SK-N-SH (cell line): ENCODE results near the gene SHROOM3. TPM values are rescaled to one million over a fixed set of nuclear protein-coding genes. Genes with fewer than 3 reads are reported as not detected.

Experiments
- CTCF ChIA-PET: fragments of 300-600, 350-600 bp; formaldehyde crosslinking; extraction: SDS; loops from one replicate; lab custom pipeline; 2021; lab: Yijun Ruan, JAX
- POLR2A ChIA-PET: fragments of 350-600 bp; sonication (Branson Sonifier 250); formaldehyde crosslinking; extraction: SDS; loops from one replicate; lab custom pipeline; 2020; ENCODE audit warnings: antibody characterized with exemption, inconsistent platforms; lab: Yijun Ruan, JAX
- DNase-seq: peaks from one replicate; pipeline ENCODE4 v3.0.0; 2012
- H2AFZ ChIP-seq: fragments of 200-600 bp; sonication (generic); 2 replicates; pipeline ENCODE4 v1.8.1; 2016; ENCODE audit warnings: antibody characterized with exemption, mild to moderate bottlenecking, low read depth
- H3F3A ChIP-seq: fragments of 200-600 bp; sonication (generic); replicated peaks from 2 replicates; pipeline ENCODE3; 2016; ENCODE audit warnings: antibody characterized with exemption, mild to moderate bottlenecking; ENCODE audit not compliant: insufficient read depth
- H3K27ac ChIP-seq, 2 experiments: fragments of 200-500 bp in 1 of 2; fragments of 200-600 bp in 1 of 2; sonication (Bioruptor generic) in 1 of 2; sonication (generic), shearing (Covaris generic) in 1 of 2; 2 replicates each; pipeline versions ENCODE4 v1.5.1 to v1.6.1; 2014 to 2016; ENCODE audit warnings: low read depth in 2 of 2, inconsistent platforms in 1 of 2, low read length in 1 of 2, mild to moderate bottlenecking in 1 of 2, mixed read lengths in 1 of 2
- H3K27me3 ChIP-seq: fragments of 200-600 bp; sonication (generic), shearing (Covaris generic); 2 replicates; pipeline ENCODE4 v1.6.1; 2016; ENCODE audit warnings: mixed run types; ENCODE audit not compliant: insufficient read depth
- H3K36me3 ChIP-seq, 2 experiments: fragments of 200-500 bp in 1 of 2; fragments of 200-600 bp in 1 of 2; sonication (Bioruptor generic) in 1 of 2; sonication (generic) in 1 of 2; replicated peaks in 1 of 2; 2 replicates each; pipeline versions ENCODE3 to v1.5.1; 2014 to 2016; ENCODE audit warnings: low read length in 1 of 2, mild to moderate bottlenecking in 1 of 2; ENCODE audit not compliant: insufficient read depth in 2 of 2, control insufficient read depth in 1 of 2
- H3K4me1 ChIP-seq, 2 experiments: fragments of 200-500 bp in 1 of 2; fragments of 200-600 bp in 1 of 2; sonication (Bioruptor generic) in 1 of 2; sonication (generic), shearing (Covaris generic) in 1 of 2; 2 replicates each; pipeline versions ENCODE4 v1.5.1 to v1.6.1; 2014 to 2016; ENCODE audit warnings: low read depth in 1 of 2, low read length in 1 of 2, mixed run types in 1 of 2; ENCODE audit not compliant: insufficient read depth in 2 of 2, control insufficient read depth in 1 of 2
- H3K4me2 ChIP-seq: fragments of 200-600 bp; sonication (generic), shearing (Covaris generic); 2 replicates; pipeline ENCODE4 v1.6.1; 2017; ENCODE audit warnings: mixed run types
- H3K4me3 ChIP-seq, 2 experiments: fragments of 200-500 bp in 1 of 2; fragments of 200-600 bp in 1 of 2; sonication (Bioruptor generic) in 1 of 2; sonication (generic), shearing (Covaris generic) in 1 of 2; 2 replicates each; pipeline versions ENCODE4 v1.5.1 to v1.8.1; 2014 to 2016; ENCODE audit warnings: low read depth in 2 of 2, inconsistent platforms in 1 of 2, low read length in 1 of 2, mild to moderate bottlenecking in 1 of 2, mixed read lengths in 1 of 2, moderate library complexity in 1 of 2
- H3K79me2 ChIP-seq: fragments of 200-600 bp; sonication (generic); 2 replicates; pipeline ENCODE4 v1.8.1; 2017; ENCODE audit warnings: mild to moderate bottlenecking; ENCODE audit not compliant: insufficient read depth
- H3K9ac ChIP-seq: fragments of 200-600 bp; sonication (generic); 2 replicates; pipeline ENCODE4 v1.6.1; 2017; ENCODE audit warnings: mixed run types
- H3K9me2 ChIP-seq: fragments of 200-600 bp; sonication (generic); 2 replicates; pipeline ENCODE4 v1.6.1; 2017; ENCODE audit warnings: mixed run types
- H3K9me3 ChIP-seq: fragments of 200-600 bp; sonication (generic); 2 replicates; pipeline ENCODE4 v1.6.1; 2017; ENCODE audit warnings: mixed run types, mild to moderate bottlenecking, moderate library complexity
- H4K20me1 ChIP-seq: fragments of 200-600 bp; sonication (generic); 2 replicates; pipeline ENCODE4 v1.6.1; 2017; ENCODE audit warnings: mild to moderate bottlenecking, mixed run types; ENCODE audit not compliant: insufficient read depth
- CHD2 ChIP-seq: fragments of 150-350 bp; IDR thresholded peaks from 2 replicates; pipeline ENCODE4 v1.6.1; 2018; ENCODE audit warnings: low read length; ENCODE audit not compliant: partially characterized antibody
- EP300 ChIP-seq, 2 experiments: IDR thresholded peaks; 2 replicates each; pipeline versions ENCODE4 v1.4.0 to v1.6.1; 2012; ENCODE audit warnings: borderline replicate concordance in 1 of 2, low read depth in 1 of 2, low read length in 1 of 2
- FOSL2 ChIP-seq: IDR thresholded peaks from 2 replicates; pipeline ENCODE4 v1.4.0; 2012; ENCODE audit warnings: low read depth, mild to moderate bottlenecking, moderate library complexity, borderline replicate concordance
- FOXJ3 ChIP-seq: sonication (generic); formaldehyde crosslinking; IDR thresholded peaks from 2 replicates; pipeline ENCODE4 v1.5.1; 2020; ENCODE audit warnings: mild to moderate bottlenecking, missing genetic modification reagents
- JUND ChIP-seq: IDR thresholded peaks from 2 replicates; pipeline ENCODE4 v1.4.0; 2012
- MAX ChIP-seq: IDR thresholded peaks from 2 replicates; pipeline ENCODE4 v1.4.0; 2012; ENCODE audit warnings: low read depth
- NFIC ChIP-seq: IDR thresholded peaks from 2 replicates; pipeline ENCODE4 v1.4.0; 2012; ENCODE audit warnings: borderline replicate concordance
- PBX3 ChIP-seq: IDR thresholded peaks from 2 replicates; pipeline ENCODE4; 2012
- POLR2AphosphoS5 ChIP-seq: IDR thresholded peaks from 2 replicates; pipeline ENCODE4 v1.6.1; 2012; ENCODE audit warnings: low read depth, low read length
- REST ChIP-seq: IDR thresholded peaks from 2 replicates; pipeline ENCODE4 v1.6.1; 2012; ENCODE audit warnings: mild to moderate bottlenecking, low read depth, low read length, moderate library complexity
- TCF12 ChIP-seq: IDR thresholded peaks from 2 replicates; pipeline ENCODE4 v1.4.0; 2012
- TEAD4 ChIP-seq: IDR thresholded peaks from 2 replicates; pipeline ENCODE4 v1.4.0; 2012; ENCODE audit warnings: mild to moderate bottlenecking, borderline replicate concordance; ENCODE audit not compliant: insufficient read depth
- WGBS: methylation state at CpG from one replicate; pipeline ENCODE4 v1.1.6; 2017; ENCODE audit warnings: low lambda C conversion rate; 5-methylcytosine and 5-hydroxymethylcytosine counted together
- polyA plus RNA-seq, 3 experiments: library from polyadenylated mRNA; depleted of rRNA; stranded (reverse); fragments of >200 nt; gene quantifications; 2 replicates each; pipeline ENCODE4 v1.2.3, GENCODE V29; 2012

SHROOM3 gene
- polyA plus RNA-seq, 1 of the 3 experiments (the other 2 are of a cell fraction) = 4.3 TPM

- Histone ChIP-seq H3K27me3 (no peaks in the 10 kb centered on the region), H3F3A (peaks cover 28% of the 10 kb centered on the region), H3K36me3 (no peaks in the 10 kb centered on the region), H4K20me1 (no peaks in the 10 kb centered on the region), H3K4me2 (peak overlapping the region; percentile 50), H3K4me1 (peaks cover 11 to 29% of the 10 kb centered on the region in 2 experiments), H3K9me3 (no peaks in the 10 kb centered on the region), H2AFZ (peak overlapping the region; percentile 66), H3K79me2 (no peaks in the 10 kb centered on the region), H3K4me3 (no peak overlapping the region; a peak in 1 of 4 replicates)
- ChIA-PET POLR2A (no interaction called here), CTCF (no interaction called here)
- DNase-seq = no peak
- no peak for TF ChIP-seq CHD2
- TF ChIP-seq, all 33 proteins: peak for 0
- Histone ChIP-seq H3K9ac (peak overlapping the region; percentile 70), H3K27ac (peak overlapping the region; percentile 91 to 94), H3K9me2 (no peaks in the 10 kb centered on the region)
- 35% methylated on average over 4 of the region's 4 CpGs for WGBS
These were observed 111.3 kb downstream of the SHROOM3 start for GRCh38 chr4:76546327-76546726.

- peak overlapping the region; percentile 66 for H2AFZ ChIP-seq
- WGBS = 58% methylated on average over 14 of the region's 14 CpGs
- peak overlapping the region; percentile 50 for H3K4me2 ChIP-seq
- POLR2A ChIA-PET = interaction anchor here (0.6 kb wide), 1 partner anchor 496 kb away, joined by 3 read pairs; no protein-coding TSS in a partner anchor
- no peaks in the 10 kb centered on the region for H3K36me3 ChIP-seq
- H3K27ac ChIP-seq = peak overlapping the region; percentile 91 to 94
- H4K20me1 ChIP-seq = no peaks in the 10 kb centered on the region
- no peak overlapping the region; a peak in 1 of 4 replicates for H3K4me3 ChIP-seq
- no peak for DNase-seq
- peaks cover 11 to 29% of the 10 kb centered on the region in 2 experiments for H3K4me1 ChIP-seq
- TF ChIP-seq EP300 (IDR thresholded peaks at IDR 0.05; ENCODE audit: borderline replicate concordance in 1 of 2, low read depth in 1 of 2, low read length in 1 of 2) (peak in 1 of 2 experiments; percentile 37; a peak in 1 of 4 replicates), NFIC (peak; percentile 70), JUND (peak; percentile 37), FOSL2 (peak; percentile 69), TEAD4 (0 out of 2 replicates have a peak, but pooled peaks have one; percentile 30), MAX (peak; percentile 60; the same call in 1 of the 2 replicates), FOXJ3 (CRISPR knock-in tag) (no peak), REST (no peak), POLR2AphosphoS5 (peak; percentile 24; the same call in 1 of the 2 replicates), TCF12 (peak; percentile 32; the same call in 1 of the 2 replicates), PBX3 (peak; percentile 77)
- TF ChIP-seq, all 33 proteins: peak for 9
- H3F3A ChIP-seq = peaks cover 28% of the 10 kb centered on the region
- H3K9me3 ChIP-seq = no peaks in the 10 kb centered on the region
- H3K9ac ChIP-seq = peak overlapping the region; percentile 70
- no peaks in the 10 kb centered on the region for H3K9me2 ChIP-seq
- CTCF ChIA-PET = interaction anchor here (1.8 kb wide), 1 partner anchor 10 kb away, joined by 4 read pairs; no protein-coding TSS in a partner anchor
- H3K79me2 ChIP-seq = no peaks in the 10 kb centered on the region
- no peaks in the 10 kb centered on the region for H3K27me3 ChIP-seq
These were observed 112.0 kb downstream of the SHROOM3 start for GRCh38 chr4:76546759-76547742.
